K562 (cell line): ENCODE results near the gene BSDC1. TPM values are rescaled to one million over a fixed set of nuclear protein-coding genes. Genes with fewer than 3 reads are reported as not detected.

Experiments used
- CTBP1 ChIP-seq: fragments of 450-650 bp; IDR thresholded peaks from 2 replicates; pipeline ENCODE4 v1.6.1; 2016; ENCODE audit warnings: borderline replicate concordance
- DPF2 ChIP-seq: fragments of 450-650 bp; IDR thresholded peaks from 2 replicates; pipeline ENCODE4 v1.6.1; 2016
- EP300 ChIP-seq: IDR thresholded peaks from 2 replicates; pipeline ENCODE4 v1.6.1; 2012; ENCODE audit warnings: low read length, improper control_type of control experiment
- HEY1 ChIP-seq: fragments of 250-450 bp; sonication (Bioruptor Pico); IDR thresholded peaks from 2 replicates; pipeline ENCODE4 v1.5.0; 2020; ENCODE audit warnings: mild to moderate bottlenecking, moderate library complexity, borderline replicate concordance
- LEF1 ChIP-seq: fragments of 450-650 bp; IDR thresholded peaks from 2 replicates; pipeline ENCODE4 v1.6.1; 2016; ENCODE audit warnings: mild to moderate bottlenecking
- MCM2 ChIP-seq: fragments of 450-650 bp; IDR thresholded peaks from 2 replicates; pipeline ENCODE4 v1.6.1; 2017; ENCODE audit warnings: low read depth, mild to moderate bottlenecking
- MED1 ChIP-seq: sonication (generic); formaldehyde crosslinking; IDR thresholded peaks from 2 replicates; pipeline ENCODE4 v1.8.1; 2023; ENCODE audit warnings: missing genetic modification reagents, borderline replicate concordance
- PCBP1 ChIP-seq: fragments of 200-400 bp; formaldehyde crosslinking; IDR thresholded peaks from 2 replicates; pipeline ENCODE4 v1.6.1; 2018; ENCODE audit warnings: mild to moderate bottlenecking, low read depth, low read length; ENCODE audit not compliant: poor library complexity, severe bottlenecking
- RCOR1 ChIP-seq, 2 experiments: IDR thresholded peaks; 2 replicates each; pipeline ENCODE4 v1.6.1; 2012; ENCODE audit warnings: low read depth in 2 of 2, low read length in 2 of 2, borderline replicate concordance in 1 of 2, improper control_type of control experiment in 1 of 2
- RNF219 ChIP-seq: fragments of 250-450 bp; sonication (Bioruptor Pico); IDR thresholded peaks from 2 replicates; pipeline ENCODE4 v1.5.0; 2022; ENCODE audit warnings: mild to moderate bottlenecking
- SIN3A ChIP-seq, 2 experiments: fragments of 150-350 bp in 1 of 2; IDR thresholded peaks; 2 replicates each; pipeline ENCODE4 v1.6.1; 2011 to 2016; ENCODE audit warnings: borderline replicate concordance in 2 of 2, low read depth in 2 of 2, low read length in 2 of 2, mild to moderate bottlenecking in 2 of 2, moderate library complexity in 2 of 2; ENCODE audit not compliant: control insufficient read depth in 1 of 2
- THRA ChIP-seq: fragments of 450-650 bp; IDR thresholded peaks from 2 replicates; pipeline ENCODE4 v1.6.1; 2017; ENCODE audit warnings: mild to moderate bottlenecking, moderate library complexity
- polyA plus RNA-seq, 8 experiments: library from polyadenylated mRNA; depleted of rRNA in 4 of 8; stranded (reverse) in 5 of 8; unstranded in 3 of 8; fragments of >200 nt; fragmentation: Nextera tagmentation in 2 of 8; fragmentation: Illumina TruSeq in 1 of 8; extraction: Ambion mirVana in 2 of 8; extraction: Trizol in 1 of 8; gene quantifications; 2 replicates each; pipeline versions ENCODE4 v1.2.1 to v1.2.3, GENCODE V29; 2011 to 2014; ENCODE audit warnings: inconsistent platforms in 1 of 8, missing spikeins in 1 of 8
- total RNA-seq, 7 experiments: library from RNA; depleted of rRNA in 6 of 7; stranded (reverse); fragments of >200 nt in 6 of 7; fragmentation: Illumina TruSeq in 2 of 7; extraction: Trizol in 2 of 7; gene quantifications; 2 replicates each; pipeline versions ENCODE4 v1.2.1 to v1.2.3, GENCODE V29; 2011 to 2021; ENCODE audit warnings: low replicate concordance in 1 of 7

Gene BSDC1
- total and polyA plus RNA-seq, 9 of the 15 experiments (the other 6 are each of a cell fraction or from before 2014, with no cell fraction given) = 10.2 to 96.8 (median 73.1) TPM

DNA sequence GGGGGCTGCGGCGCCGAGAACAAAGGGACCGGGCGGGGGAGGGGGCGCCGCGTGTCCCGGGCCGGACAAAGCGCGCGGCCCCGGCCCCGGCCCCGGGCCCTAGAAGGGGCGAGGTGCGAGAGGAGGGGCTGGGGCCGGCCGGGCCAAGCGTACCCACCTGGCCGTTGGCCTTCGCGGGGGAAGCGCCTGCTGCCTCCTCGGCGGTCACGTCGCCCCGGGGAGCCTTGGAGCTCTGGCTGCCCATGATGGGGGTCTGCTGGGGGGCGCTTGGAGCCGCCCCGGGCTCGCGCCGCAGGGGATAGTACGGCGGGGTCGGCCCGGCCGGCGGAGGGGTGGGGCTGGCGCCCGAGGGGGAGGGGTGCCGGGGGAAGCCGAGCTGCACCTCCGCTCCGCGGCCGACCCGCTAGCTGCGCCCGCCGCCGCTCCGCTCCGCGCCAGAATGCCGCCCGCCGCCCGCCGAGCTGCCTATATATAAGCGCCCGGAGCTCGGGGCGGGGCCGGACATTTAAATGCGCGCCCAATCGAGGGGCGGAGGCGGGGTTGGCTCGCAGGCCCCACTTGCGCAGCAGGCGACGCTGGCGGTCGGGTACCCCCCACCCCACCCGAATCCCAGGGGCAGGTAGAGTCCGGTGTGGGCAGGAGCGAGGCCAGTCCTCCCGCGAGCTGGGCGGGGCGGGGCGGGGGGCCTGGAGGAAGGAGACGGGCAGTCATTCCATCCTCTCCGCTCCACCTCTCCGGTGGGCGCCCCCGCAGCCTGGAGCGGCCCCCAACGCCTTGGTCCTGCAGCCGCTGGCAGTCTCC lies 58.3 kb downstream of the BSDC1 start, which contains the start of gene MARCKSL1 (continued):
- no peak for TF ChIP-seq MED1 (CRISPR knock-in tag)
- TF ChIP-seq THRA = no peak
- TF ChIP-seq PCBP1 = peak; percentile 98
- no peak for TF ChIP-seq DPF2
- TF ChIP-seq LEF1 = no peak
- no peak for TF ChIP-seq EP300
- no peak for TF ChIP-seq HEY1
- TF ChIP-seq CTBP1 = peak; percentile 58
- TF ChIP-seq MCM2 = no peak
- no peak; a peak in 1 of 4 replicates for TF ChIP-seq RCOR1 (IDR thresholded peaks at IDR 0.05; ENCODE audit: borderline replicate concordance in 1 of 2, low read depth in 2 of 2, low read length in 2 of 2)
- peak; percentile 75 to 87; a peak in 2 of 4 replicates for TF ChIP-seq SIN3A (IDR thresholded peaks at IDR 0.05; ENCODE audit: borderline replicate concordance in 2 of 2, control insufficient read depth in 1 of 2, low read depth in 2 of 2, low read length in 2 of 2)
- no peak for TF ChIP-seq RNF219 (CRISPR knock-in tag)
